ENCODE results near the gene CDKN1A.
"Not testable (repeated sequence)": the region's sequence is repeated elsewhere in the genome, so short reads cannot be mapped to it uniquely, and the experiment has no call there.

The CDKN1A gene

GRCh38 chr6:36642913-36643817 is 35.3 kb upstream of the CDKN1A start:
- no peak overlapping the region for H3K9ac ChIP-seq (ENCODE audit: low read depth, low read length)

GRCh38 chr6:36643977-36644376 is 34.5 kb upstream of the CDKN1A start:
- Histone ChIP-seq H3K9ac (ENCODE audit: low read depth, low read length) (no peak overlapping the region), H3K9me3 (replicated peaks; ENCODE audit: low read length) (no peaks in the 10 kb centered on the region), H3K27me3 (ENCODE audit: control insufficient read depth, insufficient read depth, low read length) (no peaks in the 10 kb centered on the region), H3K4me3 (ENCODE audit: low read length) (no peak overlapping the region), H3K4me1 (ENCODE audit: control insufficient read depth, insufficient read depth, low read length) (peaks cover 29% of the 10 kb centered on the region), H3K4me2 (ENCODE audit: low read length) (no peak overlapping the region), H3K36me3 (ENCODE audit: insufficient read depth, low read length) (no peaks in the 10 kb centered on the region)

More at GRCh38 chr6:36642913-36643817, 35.3 kb upstream of the CDKN1A start:
- Histone ChIP-seq H3K36me3 (ENCODE audit: insufficient read depth, low read length) (no peaks in the 10 kb centered on the region), H3K4me2 (ENCODE audit: low read length) (peak overlapping the region; percentile 21), H3K4me3 (ENCODE audit: low read length) (no peak overlapping the region), H3K4me1 (ENCODE audit: control insufficient read depth, insufficient read depth, low read length) (peaks cover 29% of the 10 kb centered on the region), H3K27me3 (ENCODE audit: control insufficient read depth, insufficient read depth, low read length) (no peaks in the 10 kb centered on the region), H3K9me3 (replicated peaks; ENCODE audit: low read length) (no peaks in the 10 kb centered on the region)

GRCh38 chr6:36649086-36649485 is 29.4 kb upstream of the CDKN1A start:
- peaks cover 6% of the 10 kb centered on the region for H3K27me3 ChIP-seq (ENCODE audit: control insufficient read depth, insufficient read depth, low read length)
- no peaks in the 10 kb centered on the region for H3K9me3 ChIP-seq (replicated peaks; ENCODE audit: low read length)

GRCh38 chr6:36649701-36650484 is 28.6 kb upstream of the CDKN1A start:
- peaks cover 6% of the 10 kb centered on the region for H3K27me3 ChIP-seq (ENCODE audit: control insufficient read depth, insufficient read depth, low read length)
- no peaks in the 10 kb centered on the region for H3K9me3 ChIP-seq (replicated peaks; ENCODE audit: low read length)
- peaks cover 15% of the 10 kb centered on the region for H3K4me1 ChIP-seq (ENCODE audit: control insufficient read depth, insufficient read depth, low read length)
- H3K4me3 ChIP-seq (ENCODE audit: low read length), result no peak overlapping the region
- H3K36me3 ChIP-seq (ENCODE audit: insufficient read depth, low read length), result no peaks in the 10 kb centered on the region
- H3K4me2 ChIP-seq (ENCODE audit: low read length), result peak overlapping the region; percentile 23
- H3K9ac ChIP-seq (ENCODE audit: low read depth, low read length), result no peak overlapping the region

More at GRCh38 chr6:36649086-36649485, 29.4 kb upstream of the CDKN1A start:
- no peaks in the 10 kb centered on the region for H3K36me3 ChIP-seq (ENCODE audit: insufficient read depth, low read length)
- H3K4me2 ChIP-seq (ENCODE audit: low read length), result no peak overlapping the region
- H3K4me3 ChIP-seq (ENCODE audit: low read length), result no peak overlapping the region
- H3K4me1 ChIP-seq (ENCODE audit: control insufficient read depth, insufficient read depth, low read length), result peaks cover 23% of the 10 kb centered on the region
- H3K9ac ChIP-seq (ENCODE audit: low read depth, low read length), result no peak overlapping the region

GRCh38 chr6:36650848-36651478 is 27.6 kb upstream of the CDKN1A start:
- Histone ChIP-seq H3K27me3 (ENCODE audit: control insufficient read depth, insufficient read depth, low read length) (peaks cover 6% of the 10 kb centered on the region), H3K4me3 (ENCODE audit: low read length) (no peak overlapping the region), H3K9me3 (replicated peaks; ENCODE audit: low read length) (no peaks in the 10 kb centered on the region), H3K36me3 (ENCODE audit: insufficient read depth, low read length) (no peaks in the 10 kb centered on the region), H3K4me2 (ENCODE audit: low read length) (no peak overlapping the region), H3K4me1 (ENCODE audit: control insufficient read depth, insufficient read depth, low read length) (peaks cover 10% of the 10 kb centered on the region), H3K9ac (ENCODE audit: low read depth, low read length) (no peak overlapping the region)

GRCh38 chr6:36651659-36652379 is 26.7 kb upstream of the CDKN1A start:
- Histone ChIP-seq H3K9me3 (replicated peaks; ENCODE audit: low read length) (no peaks in the 10 kb centered on the region), H3K36me3 (ENCODE audit: insufficient read depth, low read length) (no peaks in the 10 kb centered on the region), H3K4me3 (ENCODE audit: low read length) (no peak overlapping the region), H3K9ac (ENCODE audit: low read depth, low read length) (no peak overlapping the region), H3K4me2 (ENCODE audit: low read length) (no peak overlapping the region), H3K4me1 (ENCODE audit: control insufficient read depth, insufficient read depth, low read length) (peaks cover 10% of the 10 kb centered on the region), H3K27me3 (ENCODE audit: control insufficient read depth, insufficient read depth, low read length) (peaks cover 6% of the 10 kb centered on the region)

- peaks cover 24% of the 10 kb centered on the region for H3K4me1 ChIP-seq (ENCODE audit: control insufficient read depth, insufficient read depth, low read length)
- H3K27me3 ChIP-seq (ENCODE audit: control insufficient read depth, insufficient read depth, low read length); H3K4me3 ChIP-seq (ENCODE audit: low read length); H3K9me3 ChIP-seq (replicated peaks; ENCODE audit: low read length); H3K9ac ChIP-seq (ENCODE audit: low read depth, low read length); H3K36me3 ChIP-seq (ENCODE audit: insufficient read depth, low read length); H3K4me2 ChIP-seq (ENCODE audit: low read length): not testable (repeated sequence)
Measured at GRCh38 chr6:36654469-36654868, 24.0 kb upstream of the CDKN1A start.

GRCh38 chr6:36655085-36655724 is 23.3 kb upstream of the CDKN1A start:
- peaks cover 20% of the 10 kb centered on the region for H3K4me1 ChIP-seq (ENCODE audit: control insufficient read depth, insufficient read depth, low read length)
- H3K4me2 ChIP-seq (ENCODE audit: low read length), result no peak overlapping the region
- no peaks in the 10 kb centered on the region for H3K36me3 ChIP-seq (ENCODE audit: insufficient read depth, low read length)
- H3K9ac ChIP-seq (ENCODE audit: low read depth, low read length), result no peak overlapping the region
- peaks cover 6% of the 10 kb centered on the region for H3K27me3 ChIP-seq (ENCODE audit: control insufficient read depth, insufficient read depth, low read length)
- H3K9me3 ChIP-seq (replicated peaks; ENCODE audit: low read length), result no peaks in the 10 kb centered on the region
- no peak overlapping the region for H3K4me3 ChIP-seq (ENCODE audit: low read length)

- Histone ChIP-seq H3K9me3 (replicated peaks; ENCODE audit: low read length) (no peaks in the 10 kb centered on the region), H3K36me3 (ENCODE audit: insufficient read depth, low read length) (no peaks in the 10 kb centered on the region), H3K4me3 (ENCODE audit: low read length) (no peak overlapping the region), H3K27me3 (ENCODE audit: control insufficient read depth, insufficient read depth, low read length) (peaks cover 6% of the 10 kb centered on the region), H3K4me2 (ENCODE audit: low read length) (no peak overlapping the region), H3K9ac (ENCODE audit: low read depth, low read length) (no peak overlapping the region), H3K4me1 (ENCODE audit: control insufficient read depth, insufficient read depth, low read length) (peaks cover 22% of the 10 kb centered on the region)
Measured at GRCh38 chr6:36656441-36656840, 22.1 kb upstream of the CDKN1A start.

GRCh38 chr6:36657271-36657670 is 21.2 kb upstream of the CDKN1A start:
- peaks cover 6% of the 10 kb centered on the region for H3K27me3 ChIP-seq (ENCODE audit: control insufficient read depth, insufficient read depth, low read length)
- H3K9me3 ChIP-seq (replicated peaks; ENCODE audit: low read length), result no peaks in the 10 kb centered on the region
- no peaks in the 10 kb centered on the region for H3K36me3 ChIP-seq (ENCODE audit: insufficient read depth, low read length)
- peaks cover 22% of the 10 kb centered on the region for H3K4me1 ChIP-seq (ENCODE audit: control insufficient read depth, insufficient read depth, low read length)
- H3K9ac ChIP-seq (ENCODE audit: low read depth, low read length), result no peak overlapping the region
- no peak overlapping the region for H3K4me2 ChIP-seq (ENCODE audit: low read length)
- H3K4me3 ChIP-seq (ENCODE audit: low read length), result no peak overlapping the region
